Measurements from ENCODE around the gene SPEG.

GRCh38 chr2:219404954-219405353 lies 29.7 kb upstream of the SPEG start:
- TF ChIP-seq POLR2A (IDR thresholded peaks at IDR 0.05; ENCODE audit: low read depth, low read length) = no peak
- no peak for TF ChIP-seq POLR2AphosphoS5 (IDR thresholded peaks at IDR 0.05; ENCODE audit: low read depth, low read length)
- TF ChIP-seq TAF1 (IDR thresholded peaks at IDR 0.05; ENCODE audit: low read depth, low read length) = no peak
- no peak for TF ChIP-seq SPI1 (IDR thresholded peaks at IDR 0.05; ENCODE audit: low read depth, low read length)
- no peak for TF ChIP-seq POU2F2 (IDR thresholded peaks at IDR 0.05; ENCODE audit: low read depth, low read length)
- no peak for TF ChIP-seq PAX5 (IDR thresholded peaks at IDR 0.05; ENCODE audit: insufficient read depth, low read length, severe bottlenecking)
